Measurements from ENCODE around the gene PMPCB.
"Not testable (repeated sequence)": the region's sequence is repeated elsewhere in the genome, so short reads cannot be mapped to it uniquely, and the experiment has no call there.

Gene PMPCB

GRCh38 chr7:103296901-103297836 lies at the start of gene PMPCB:
Gene PMPCB, plus strand, starts transcription at chr7:103297435. Its CDS starts 25 bp downstream, at chr7:103297460.
- DNase-seq (ENCODE audit: low spot score) = peak; percentile 85
- FAIRE-seq = peak; percentile 77

DNA sequence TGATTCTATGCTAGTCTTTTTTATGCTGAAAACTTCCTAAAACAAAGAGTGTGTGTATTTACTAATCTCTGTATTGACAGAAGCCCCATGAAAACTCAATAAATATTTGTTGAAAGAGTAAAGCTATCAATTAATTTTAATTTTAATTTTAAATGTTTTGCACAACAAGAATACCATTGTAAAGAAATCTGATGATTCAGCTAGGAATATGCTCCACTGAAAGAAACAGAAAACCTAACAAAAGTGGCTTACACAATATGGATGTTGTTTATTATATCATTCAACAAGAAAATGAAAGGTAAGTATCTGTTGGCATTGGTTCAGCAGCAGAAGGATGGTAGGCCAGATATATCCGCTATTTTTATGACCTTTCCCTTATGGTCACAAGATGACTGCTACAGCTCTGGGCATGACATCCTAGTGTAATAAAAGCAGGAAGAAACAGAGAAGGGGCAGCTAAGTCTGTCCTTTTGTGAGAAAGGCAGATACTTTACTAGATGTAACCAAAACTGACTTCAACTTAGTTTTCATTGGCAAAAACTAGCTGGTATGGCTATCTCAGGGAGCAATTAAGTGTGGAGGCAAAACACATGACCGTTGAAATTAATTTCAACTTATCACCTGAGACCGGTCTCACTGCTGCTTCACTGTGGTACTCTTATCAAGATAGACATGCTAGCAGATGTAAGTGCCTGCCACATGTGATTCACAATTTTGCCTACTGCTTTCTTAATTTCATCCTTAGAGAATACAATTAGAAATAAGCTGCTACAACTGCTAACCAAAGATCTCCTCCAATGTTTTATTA lies 43.3 kb upstream of the PMPCB start:
- DNase-seq (ENCODE audit: low spot score); FAIRE-seq: not testable (repeated sequence)

DNA sequence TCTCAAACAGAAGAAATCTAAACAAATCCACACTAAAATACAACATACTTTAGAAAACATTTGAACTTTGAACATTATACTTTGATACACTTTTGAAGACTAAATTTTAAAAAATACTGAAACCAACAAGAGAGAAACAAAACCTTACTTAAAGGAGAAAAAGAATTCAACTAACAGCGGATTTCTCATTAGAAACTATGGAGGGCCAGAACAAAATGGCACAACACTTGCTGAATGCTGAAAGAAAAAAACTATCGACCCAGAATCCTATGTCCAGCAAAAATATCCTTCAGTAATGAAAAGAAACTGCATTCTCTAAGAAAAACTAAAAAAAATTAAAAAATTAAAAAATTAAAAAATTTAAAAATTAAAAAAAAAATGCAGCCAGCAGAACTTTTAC lies 33.2 kb upstream of the PMPCB start:
- not testable (repeated sequence) for DNase-seq (ENCODE audit: low spot score); FAIRE-seq

GRCh38 chr7:103266229-103266628 lies 31.0 kb upstream of the PMPCB start:
- FAIRE-seq; DNase-seq (ENCODE audit: low spot score): not testable (repeated sequence)

DNA sequence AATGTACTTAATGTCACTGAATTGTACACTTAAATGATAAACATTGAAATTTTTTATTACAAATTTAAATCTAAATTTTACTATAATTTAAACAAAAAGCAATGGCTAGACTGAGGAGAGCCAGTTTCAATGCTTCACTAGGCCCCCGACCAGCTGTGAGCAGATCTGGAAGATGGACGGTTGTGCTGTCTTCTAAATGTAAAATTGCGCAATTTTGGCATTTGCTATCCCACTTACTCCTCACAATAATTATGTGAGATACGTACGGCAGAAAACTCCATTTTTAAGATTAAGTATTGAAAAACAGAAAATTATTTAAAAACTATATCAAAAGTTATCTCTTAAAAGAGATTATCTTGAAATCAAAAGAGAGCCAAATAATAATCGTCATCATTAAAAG lies 23.9 kb upstream of the PMPCB start:
- not testable (repeated sequence) for FAIRE-seq; DNase-seq (ENCODE audit: low spot score)

DNA sequence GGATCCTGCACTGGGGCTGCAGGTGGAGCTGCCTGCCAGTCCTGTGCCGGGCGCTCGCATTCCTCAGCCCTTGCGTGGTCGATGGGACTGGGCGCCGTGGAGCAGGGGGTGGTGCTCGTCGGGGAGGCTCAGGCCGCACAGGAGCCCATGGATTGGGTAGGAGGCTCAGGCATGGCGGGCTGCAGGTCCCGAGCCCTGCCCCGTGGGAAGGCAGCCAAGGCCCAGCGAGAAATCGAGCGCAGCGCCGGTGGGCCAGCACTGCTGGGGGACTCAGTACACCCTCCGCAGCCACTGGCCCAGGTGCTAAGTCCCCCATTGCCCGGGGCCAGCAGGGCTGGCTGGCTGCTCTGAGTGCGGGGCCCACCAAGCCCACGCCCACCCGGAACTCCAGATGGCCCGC lies 22.4 kb upstream of the PMPCB start:
- DNase-seq (ENCODE audit: low spot score); FAIRE-seq: not testable (repeated sequence)

GRCh38 chr7:103278195-103278594 lies 19.0 kb upstream of the PMPCB start:
- not testable (repeated sequence) for DNase-seq (ENCODE audit: low spot score); FAIRE-seq

GRCh38 chr7:103279636-103279962 lies 17.6 kb upstream of the PMPCB start:
- FAIRE-seq; DNase-seq (ENCODE audit: low spot score): not testable (repeated sequence)

DNA sequence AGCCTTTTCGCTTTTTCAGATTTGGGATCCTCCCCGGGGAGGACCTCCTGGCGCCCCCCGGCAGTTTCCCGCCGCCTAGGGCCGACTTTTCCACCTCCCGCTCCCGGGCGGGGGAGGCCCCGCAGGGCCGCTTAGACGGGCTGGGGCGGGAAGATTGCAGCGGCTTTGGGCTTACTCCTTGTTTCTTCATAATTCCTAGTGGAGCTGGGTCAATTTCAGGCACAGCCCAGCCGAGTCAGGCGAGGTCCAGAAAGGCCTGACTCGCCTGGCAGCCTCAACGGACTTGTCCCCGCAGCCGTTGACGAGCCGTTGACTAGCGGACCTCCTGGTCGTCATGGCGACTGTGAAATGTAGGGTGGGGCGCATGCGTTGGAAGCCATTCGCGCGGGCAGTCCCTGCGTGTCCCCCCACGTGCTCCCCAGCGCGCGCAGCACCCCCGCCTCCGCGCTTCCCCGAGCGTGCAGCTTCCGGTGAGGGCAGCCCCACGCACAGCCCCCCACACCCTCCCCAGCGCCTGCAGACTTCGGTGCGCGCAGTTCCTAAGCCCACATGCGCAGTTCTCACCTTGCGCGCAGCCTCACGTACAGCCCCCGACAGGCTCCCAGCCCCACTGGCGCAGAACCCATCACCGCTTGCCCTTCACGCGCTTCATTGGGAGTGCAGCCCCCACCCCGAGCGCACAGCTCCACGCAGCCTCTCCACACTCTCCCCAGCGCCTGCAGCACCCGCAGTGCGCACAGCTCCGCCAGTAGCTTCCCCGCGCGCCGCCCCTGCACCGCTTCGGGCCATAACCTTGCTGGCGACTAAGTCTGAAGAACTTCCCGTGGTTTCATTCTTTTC lies 17.1 kb upstream of the PMPCB start:
- peak; percentile 59 for DNase-seq (ENCODE audit: low spot score)
- not testable (repeated sequence) for FAIRE-seq

DNA sequence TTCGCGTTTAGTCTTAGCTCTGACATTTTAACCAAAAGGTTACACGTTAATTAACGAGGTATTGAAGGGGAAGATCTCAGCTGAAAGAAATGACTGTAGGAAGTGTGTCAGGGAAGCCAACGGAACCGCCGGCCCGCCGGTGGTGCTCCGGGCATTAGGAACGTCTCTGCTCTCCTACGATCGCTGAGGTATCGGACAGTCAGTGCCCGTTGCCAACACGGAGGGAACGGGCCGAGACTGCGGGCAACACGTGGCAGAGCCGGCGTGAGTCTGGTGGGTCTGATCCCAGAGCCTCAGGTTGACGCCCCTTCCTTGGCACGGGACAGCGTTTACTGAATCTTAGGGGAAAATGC lies 16.5 kb upstream of the PMPCB start:
- DNase-seq (ENCODE audit: low spot score); FAIRE-seq: not testable (repeated sequence)

DNA sequence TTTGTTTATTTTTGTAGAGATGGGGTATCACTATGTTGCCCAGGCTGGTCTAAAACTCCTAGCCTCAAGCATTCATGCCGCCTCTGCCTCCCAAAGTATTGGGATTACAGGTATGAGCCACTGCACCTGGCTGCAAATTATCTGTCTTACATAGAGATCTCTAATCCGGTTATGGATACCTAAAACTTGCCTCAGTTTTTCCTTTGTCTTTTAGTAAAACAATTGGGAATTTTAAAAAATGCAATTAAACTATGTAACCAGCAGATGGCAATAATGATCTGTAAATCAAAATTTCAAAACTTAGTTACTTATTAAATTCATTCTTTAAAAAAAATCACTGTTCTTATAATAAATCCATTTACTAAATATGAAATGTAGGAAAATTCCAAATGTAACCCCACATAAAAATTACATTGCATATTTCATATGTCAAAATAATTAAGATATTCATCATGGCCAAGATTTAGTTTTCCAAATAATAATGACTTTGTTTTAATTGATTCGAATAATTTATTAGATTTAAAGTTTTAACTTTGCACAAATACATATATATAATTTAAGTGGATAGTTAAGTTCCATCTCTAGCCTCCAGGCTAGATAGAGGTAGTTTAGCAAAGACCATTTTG lies 14.3 kb upstream of the PMPCB start:
- DNase-seq (ENCODE audit: low spot score) = not testable (repeated sequence)
- peak; percentile 95 for FAIRE-seq

DNA sequence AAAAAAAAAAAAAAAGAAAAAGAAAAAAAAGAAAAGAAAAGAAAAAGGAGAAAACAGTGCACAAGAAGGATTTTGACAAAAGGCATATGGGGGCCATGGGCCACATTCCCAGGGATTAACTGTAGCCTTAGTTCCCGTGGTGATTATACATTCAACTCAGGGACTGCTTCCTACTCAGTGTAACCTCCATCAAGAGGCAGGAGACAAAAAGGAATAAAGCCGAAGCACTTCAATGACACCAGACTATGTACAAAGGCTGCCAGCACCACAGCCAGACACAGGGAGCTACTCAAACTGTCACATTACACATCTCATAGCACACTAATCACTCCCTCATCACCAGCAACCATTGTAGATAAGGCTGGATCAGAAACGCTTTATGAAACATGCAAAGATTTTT lies 5.1 kb upstream of the PMPCB start:
- DNase-seq (ENCODE audit: low spot score) (no peak), FAIRE-seq (no peak)

- FAIRE-seq = no peak
These were observed 3.7 kb upstream of the PMPCB start for GRCh38 chr7:103293526-103293925.

GRCh38 chr7:103297837-103298179 lies 573 bp downstream of the PMPCB start:
- DNase-seq (ENCODE audit: low spot score) (no peak), FAIRE-seq (no peak)

More at GRCh38 chr7:103293526-103293925, 3.7 kb upstream of the PMPCB start:
- no peak for DNase-seq (ENCODE audit: low spot score)

DNA sequence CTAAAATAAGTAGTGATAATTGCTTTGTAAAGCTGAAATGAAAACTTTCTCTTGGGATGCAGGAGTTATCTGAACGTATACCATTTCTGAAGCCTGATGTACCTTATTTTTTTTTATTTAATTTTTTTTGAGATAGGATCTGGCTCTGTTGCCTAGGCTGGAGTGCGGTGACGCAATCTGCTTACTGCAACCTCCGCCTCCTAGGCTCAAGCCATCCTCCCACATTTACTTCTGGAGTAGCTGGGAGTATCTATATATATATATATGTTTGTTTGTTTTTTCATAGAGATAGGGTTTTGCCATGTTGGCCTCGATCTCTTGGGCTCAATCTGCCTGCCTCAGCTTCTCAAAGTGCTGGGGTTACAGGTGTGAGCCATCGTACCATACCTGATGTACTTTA lies 2.4 kb downstream of the PMPCB start:
- FAIRE-seq (no peak), DNase-seq (ENCODE audit: low spot score) (no peak)

DNA sequence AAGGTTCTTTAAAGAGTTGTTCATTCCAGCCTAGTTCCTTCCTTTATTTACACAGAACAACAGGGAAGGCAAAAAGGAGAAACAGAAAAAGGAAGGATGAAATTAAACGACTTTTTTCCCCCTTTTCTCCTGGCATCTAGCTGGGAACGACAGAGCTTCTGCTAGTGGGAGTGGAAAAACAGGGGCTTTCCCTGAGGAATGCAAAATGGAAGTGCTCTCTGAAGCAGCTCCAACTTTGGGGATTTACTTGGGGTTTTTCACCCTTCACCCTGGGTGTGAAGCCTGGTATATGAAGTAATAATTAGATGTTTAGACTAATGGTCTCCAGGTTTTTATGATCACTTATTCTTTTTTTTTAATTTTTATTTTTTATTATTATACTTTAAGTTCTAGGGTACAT lies 4.2 kb downstream of the PMPCB start:
- no peak for DNase-seq (ENCODE audit: low spot score)
- no peak for FAIRE-seq

GRCh38 chr7:103307503-103308231 lies 10.4 kb downstream of the PMPCB start:
- no peak for FAIRE-seq

DNA sequence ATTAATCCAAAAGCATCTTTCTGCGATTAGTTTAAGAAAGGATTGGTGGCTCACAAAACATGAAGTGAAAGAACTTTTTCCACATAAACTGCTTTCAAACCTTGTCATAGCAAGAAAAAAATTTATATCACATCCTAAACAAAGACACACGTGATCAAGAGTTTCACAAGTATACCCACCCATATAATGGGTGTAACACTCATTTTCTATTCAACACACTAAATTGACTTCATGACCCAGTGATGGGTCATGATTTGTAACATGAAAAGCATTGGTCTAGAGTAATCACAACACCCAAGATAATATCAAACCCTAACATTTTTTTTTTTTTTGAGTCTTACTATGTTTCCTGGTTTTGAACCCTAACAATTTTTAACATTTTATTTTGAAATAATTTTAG lies 17.6 kb downstream of the PMPCB start:
- DNase-seq (ENCODE audit: low spot score) (no peak), FAIRE-seq (no peak)

More at GRCh38 chr7:103307503-103308231, 10.4 kb downstream of the PMPCB start:
- no peak for DNase-seq (ENCODE audit: low spot score)

DNA sequence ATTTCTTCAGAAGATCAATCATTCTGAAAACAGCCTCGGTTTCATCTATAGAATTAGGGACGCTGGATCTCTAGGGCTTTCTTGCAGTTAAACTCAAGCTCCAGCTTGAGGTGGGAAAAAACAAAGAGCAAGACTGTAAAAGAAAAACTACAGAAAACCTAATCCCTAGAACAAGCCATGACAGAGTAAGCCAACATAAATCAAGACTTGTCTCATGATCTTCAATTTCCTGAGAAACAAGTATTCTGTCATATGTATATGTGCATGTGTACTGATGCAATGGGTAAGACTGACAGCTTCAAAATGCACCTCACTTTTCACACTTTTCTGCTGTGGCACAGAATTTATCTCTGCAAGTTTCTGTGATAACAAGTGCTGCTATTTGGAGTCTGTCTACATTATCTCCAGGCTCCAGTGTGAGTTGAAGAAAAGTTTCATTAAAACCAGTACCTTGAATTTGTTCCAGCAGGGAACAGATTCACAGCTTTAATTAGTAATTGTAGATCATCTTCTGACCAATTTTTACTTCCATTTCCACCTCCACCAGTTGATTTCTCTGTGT lies 19.2 kb downstream of the PMPCB start:
- DNase-seq (ENCODE audit: low spot score) (no peak), FAIRE-seq (no peak)

DNA sequence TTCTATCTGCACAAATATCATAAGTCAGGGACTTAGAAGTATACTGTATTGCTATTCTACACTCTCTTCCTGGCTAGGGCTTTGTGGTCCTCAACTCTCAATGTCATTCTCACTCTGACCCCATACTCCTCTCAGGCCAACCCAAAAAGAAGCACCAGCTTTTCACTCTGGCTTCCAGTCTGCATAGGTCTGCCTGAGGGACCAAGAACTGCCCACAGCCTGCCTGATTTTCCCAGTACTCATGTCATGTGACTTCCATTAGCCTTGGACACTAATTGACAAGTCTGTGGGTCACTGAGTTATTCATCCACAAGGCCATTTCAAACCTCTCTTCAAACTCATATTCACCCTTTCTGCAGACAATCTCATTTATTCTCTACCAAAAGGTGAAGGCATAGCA lies 19.8 kb downstream of the PMPCB start:
- no peak for DNase-seq (ENCODE audit: low spot score)
- FAIRE-seq = no peak
